ENCODE results near the gene ZNF362.

ZNF362 gene

GRCh38 chr1:33268457-33268856 is 12.2 kb downstream of the ZNF362 start:
- no peak for DNase-seq (ENCODE audit: low read depth in 1 of 2, low spot score in 1 of 2)
- Histone ChIP-seq H3K27me3 (ENCODE audit: insufficient read depth, poor library complexity, severe bottlenecking) (no peaks in the 10 kb centered on the region), H3K27ac (replicated peaks) (no peak overlapping the region), H3K4me3 (replicated peaks; ENCODE audit: insufficient read depth, low read length) (no peak overlapping the region)
- TF ChIP-seq GABPA (IDR thresholded peaks at IDR 0.05; ENCODE audit: low read depth) (no peak), SPI1 (IDR thresholded peaks at IDR 0.05; ENCODE audit: borderline replicate concordance, low read depth) (no peak), CTCF (IDR thresholded peaks at IDR 0.05; ENCODE audit: insufficient read depth, low read length) (no peak), POLR2AphosphoS5 (IDR thresholded peaks at IDR 0.05; ENCODE audit: low read depth) (no peak)
- TF ChIP-seq, protein P1, sequence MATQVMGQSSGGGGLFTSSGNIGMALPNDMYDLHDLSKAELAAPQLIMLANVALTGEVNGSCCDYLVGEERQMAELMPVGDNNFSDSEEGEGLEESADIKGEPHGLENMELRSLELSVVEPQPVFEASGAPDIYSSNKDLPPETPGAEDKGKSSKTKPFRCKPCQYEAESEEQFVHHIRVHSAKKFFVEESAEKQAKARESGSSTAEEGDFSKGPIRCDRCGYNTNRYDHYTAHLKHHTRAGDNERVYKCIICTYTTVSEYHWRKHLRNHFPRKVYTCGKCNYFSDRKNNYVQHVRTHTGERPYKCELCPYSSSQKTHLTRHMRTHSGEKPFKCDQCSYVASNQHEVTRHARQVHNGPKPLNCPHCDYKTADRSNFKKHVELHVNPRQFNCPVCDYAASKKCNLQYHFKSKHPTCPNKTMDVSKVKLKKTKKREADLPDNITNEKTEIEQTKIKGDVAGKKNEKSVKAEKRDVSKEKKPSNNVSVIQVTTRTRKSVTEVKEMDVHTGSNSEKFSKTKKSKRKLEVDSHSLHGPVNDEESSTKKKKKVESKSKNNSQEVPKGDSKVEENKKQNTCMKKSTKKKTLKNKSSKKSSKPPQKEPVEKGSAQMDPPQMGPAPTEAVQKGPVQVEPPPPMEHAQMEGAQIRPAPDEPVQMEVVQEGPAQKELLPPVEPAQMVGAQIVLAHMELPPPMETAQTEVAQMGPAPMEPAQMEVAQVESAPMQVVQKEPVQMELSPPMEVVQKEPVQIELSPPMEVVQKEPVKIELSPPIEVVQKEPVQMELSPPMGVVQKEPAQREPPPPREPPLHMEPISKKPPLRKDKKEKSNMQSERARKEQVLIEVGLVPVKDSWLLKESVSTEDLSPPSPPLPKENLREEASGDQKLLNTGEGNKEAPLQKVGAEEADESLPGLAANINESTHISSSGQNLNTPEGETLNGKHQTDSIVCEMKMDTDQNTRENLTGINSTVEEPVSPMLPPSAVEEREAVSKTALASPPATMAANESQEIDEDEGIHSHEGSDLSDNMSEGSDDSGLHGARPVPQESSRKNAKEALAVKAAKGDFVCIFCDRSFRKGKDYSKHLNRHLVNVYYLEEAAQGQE (IDR thresholded peaks at IDR 0.05; ENCODE audit: insufficient replicate concordance, low read depth) = no peak

DNA sequence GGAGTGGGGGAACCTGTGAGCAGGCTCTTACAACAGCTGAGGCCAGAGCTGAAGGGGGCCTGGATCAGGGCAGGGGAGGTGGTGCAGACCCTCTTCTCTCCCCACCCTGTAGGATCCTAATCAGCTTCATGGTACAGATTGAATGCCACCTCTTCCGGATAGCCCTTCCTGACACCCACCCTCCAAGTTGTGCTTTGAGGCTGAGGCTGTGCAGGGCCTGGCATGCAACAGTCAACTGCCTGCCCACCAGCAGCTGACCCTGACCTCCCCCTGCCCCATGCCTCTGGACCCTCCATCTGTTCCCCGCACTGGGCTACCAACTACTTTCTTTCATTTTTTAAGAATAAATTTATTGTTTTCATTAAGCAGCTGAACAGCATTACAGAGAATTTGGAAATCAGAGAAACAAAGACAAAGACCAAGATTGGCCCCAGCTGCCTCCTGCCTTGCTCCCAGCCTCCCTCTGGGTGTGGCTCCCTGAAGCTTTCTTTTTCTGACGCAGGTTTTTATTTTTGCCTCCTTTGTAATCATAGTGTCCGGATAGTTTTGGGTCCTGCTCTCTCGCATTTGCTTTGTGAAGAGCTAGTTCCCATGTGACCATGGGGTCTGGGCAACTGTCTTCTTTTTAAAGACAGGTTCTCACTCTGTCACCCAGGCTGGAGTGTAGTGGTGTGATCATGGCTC is 12.8 kb downstream of the ZNF362 start:
- TF ChIP-seq POLR2AphosphoS5 (IDR thresholded peaks at IDR 0.05; ENCODE audit: low read depth) = no peak
- TF ChIP-seq, protein P1 (IDR thresholded peaks at IDR 0.05; ENCODE audit: insufficient replicate concordance, low read depth) = no peak
- no peak for TF ChIP-seq GABPA (IDR thresholded peaks at IDR 0.05; ENCODE audit: low read depth)
- TF ChIP-seq SPI1 (IDR thresholded peaks at IDR 0.05; ENCODE audit: borderline replicate concordance, low read depth) = no peak
- no peak for TF ChIP-seq CTCF (IDR thresholded peaks at IDR 0.05; ENCODE audit: insufficient read depth, low read length)
- no peak for DNase-seq (ENCODE audit: low read depth in 1 of 2, low spot score in 1 of 2)
- Histone ChIP-seq H3K27me3 (ENCODE audit: insufficient read depth, poor library complexity, severe bottlenecking) (no peaks in the 10 kb centered on the region), H3K27ac (replicated peaks) (no peak overlapping the region), H3K4me3 (replicated peaks; ENCODE audit: insufficient read depth, low read length) (no peak overlapping the region)

DNA sequence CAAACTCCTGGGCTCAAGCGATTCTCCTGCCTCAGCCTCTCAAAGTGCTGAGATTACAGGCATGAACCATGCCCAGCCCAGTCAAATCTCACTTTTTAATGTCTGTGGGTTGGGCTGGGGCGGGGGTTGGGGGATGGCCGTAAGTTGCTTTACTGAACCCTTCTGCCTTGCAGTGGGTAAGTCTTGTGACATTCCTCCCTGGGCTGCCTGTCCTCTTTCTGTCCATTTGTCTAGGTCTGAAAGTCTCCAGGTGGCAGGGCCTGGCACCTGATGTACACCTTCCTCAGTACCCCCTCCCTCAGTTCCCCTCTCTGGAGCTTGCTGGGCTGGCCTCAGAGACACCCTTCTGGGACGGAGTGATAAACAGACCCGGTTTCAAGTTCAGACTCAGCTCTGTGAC is 13.3 kb downstream of the ZNF362 start:
- no peak overlapping the region for H3K4me3 ChIP-seq (replicated peaks; ENCODE audit: insufficient read depth, low read length)
- no peak for TF ChIP-seq GABPA (IDR thresholded peaks at IDR 0.05; ENCODE audit: low read depth)
- TF ChIP-seq, protein P1 (IDR thresholded peaks at IDR 0.05; ENCODE audit: insufficient replicate concordance, low read depth) = no peak
- no peak for TF ChIP-seq POLR2AphosphoS5 (IDR thresholded peaks at IDR 0.05; ENCODE audit: low read depth)
- TF ChIP-seq SPI1 (IDR thresholded peaks at IDR 0.05; ENCODE audit: borderline replicate concordance, low read depth) = no peak
- no peak for TF ChIP-seq CTCF (IDR thresholded peaks at IDR 0.05; ENCODE audit: insufficient read depth, low read length)
- no peak overlapping the region for H3K27ac ChIP-seq (replicated peaks)

More for the DNA sequence above, 13.3 kb downstream of the ZNF362 start:
- H3K27me3 ChIP-seq (ENCODE audit: insufficient read depth, poor library complexity, severe bottlenecking) = no peaks in the 10 kb centered on the region
- DNase-seq (ENCODE audit: low read depth in 1 of 2, low spot score in 1 of 2) = no peak

Measured in HL-60 (cell line).